Nephron progenitor cell (in vitro differentiated cells): ENCODE data around the gene PARVA.

Experiments used
- DNase-seq: peaks from one replicate; pipeline ENCODE4 v3.0.0; 2021
- H3K27ac Mint-ChIP-seq: 2 replicates; pipeline ENCODE4 v1.8.0; 2021; ENCODE audit warnings: mild to moderate bottlenecking, moderate library complexity, mixed read lengths
- H3K27me3 Mint-ChIP-seq: 2 replicates; pipeline ENCODE4 v1.8.0; 2021; ENCODE audit warnings: mild to moderate bottlenecking, low read depth, mixed read lengths; ENCODE audit not compliant: poor library complexity
- H3K36me3 Mint-ChIP-seq: 2 replicates; pipeline ENCODE4 v1.8.0; 2021; ENCODE audit warnings: low read depth, mixed read lengths
- H3K4me1 Mint-ChIP-seq: 2 replicates; pipeline ENCODE4 v1.8.0; 2021; ENCODE audit warnings: mixed read lengths
- H3K4me3 Mint-ChIP-seq: 2 replicates; pipeline ENCODE4 v1.8.0; 2021; ENCODE audit warnings: mild to moderate bottlenecking, moderate library complexity, mixed read lengths
- H3K9me3 Mint-ChIP-seq: 2 replicates; pipeline ENCODE4 v1.8.0; 2021; ENCODE audit warnings: mild to moderate bottlenecking, moderate library complexity, mixed read lengths
- CTCF ChIP-seq: fragments of 200-600 bp; sonication (generic); IDR thresholded peaks from 2 replicates; pipeline ENCODE4 v1.5.0; 2021; ENCODE audit warnings: antibody characterized with exemption

PARVA gene

GRCh38 chr11:12435264-12435663, 57.9 kb downstream of the PARVA start:
- H3K4me1 Mint-ChIP-seq: peaks cover 51% of the 10 kb centered on the region
- no peak for TF ChIP-seq CTCF
- peak overlapping the region; percentile 16 for H3K27ac Mint-ChIP-seq
- H3K27me3 Mint-ChIP-seq: peaks cover 7% of the 10 kb centered on the region
- no peak overlapping the region for H3K4me3 Mint-ChIP-seq
- no peak for DNase-seq
- H3K36me3 Mint-ChIP-seq: peaks cover 13% of the 10 kb centered on the region
- H3K9me3 Mint-ChIP-seq: peaks cover 6% of the 10 kb centered on the region

GRCh38 chr11:12436266-12436665, 58.9 kb downstream of the PARVA start:
- Mint-ChIP-seq H3K9me3 (peaks cover 14% of the 10 kb centered on the region), H3K27ac (no peak overlapping the region), H3K4me1 (peaks cover 41% of the 10 kb centered on the region), H3K36me3 (peaks cover 21% of the 10 kb centered on the region), H3K27me3 (peaks cover 7% of the 10 kb centered on the region), H3K4me3 (no peak overlapping the region)
- TF ChIP-seq CTCF: no peak
- DNase-seq: no peak

DNA sequence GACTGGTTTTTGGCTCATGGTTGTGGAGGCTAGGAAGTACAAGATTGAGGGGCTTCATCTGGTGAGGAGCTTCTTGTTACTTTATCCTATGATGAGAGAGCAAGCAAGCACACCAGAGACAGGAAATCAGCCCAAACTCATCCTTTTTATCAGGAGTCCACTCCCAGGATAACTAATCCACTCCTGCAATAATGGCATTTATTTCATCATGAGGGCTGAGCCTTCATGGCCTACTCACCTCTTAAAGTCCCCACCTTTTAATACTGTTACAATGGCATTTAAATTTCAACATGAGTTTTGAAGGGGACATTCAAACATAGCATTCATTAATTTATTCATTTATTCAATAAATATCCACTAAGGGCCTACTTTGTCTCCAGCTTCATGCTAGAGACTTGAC, 60.9 kb downstream of the PARVA start:
- peaks cover 7% of the 10 kb centered on the region for H3K27me3 Mint-ChIP-seq
- H3K36me3 Mint-ChIP-seq: peaks cover 22% of the 10 kb centered on the region
- H3K27ac Mint-ChIP-seq: no peak overlapping the region
- peaks cover 15% of the 10 kb centered on the region for H3K9me3 Mint-ChIP-seq
- H3K4me3 Mint-ChIP-seq: no peak overlapping the region
- DNase-seq: no peak
- no peak for TF ChIP-seq CTCF
- peaks cover 21% of the 10 kb centered on the region for H3K4me1 Mint-ChIP-seq

- Mint-ChIP-seq H3K36me3 (peaks cover 22% of the 10 kb centered on the region), H3K27ac (no peak overlapping the region), H3K4me3 (no peak overlapping the region), H3K9me3 (peaks cover 15% of the 10 kb centered on the region), H3K27me3 (peaks cover 7% of the 10 kb centered on the region), H3K4me1 (peaks cover 8% of the 10 kb centered on the region)
- DNase-seq: no peak
- no peak for TF ChIP-seq CTCF
Observed at GRCh38 chr11:12439615-12440014, 62.2 kb downstream of the PARVA start.

- H3K9me3 Mint-ChIP-seq: peaks cover 15% of the 10 kb centered on the region
- H3K4me3 Mint-ChIP-seq: no peak overlapping the region
- peaks cover 4% of the 10 kb centered on the region for H3K27me3 Mint-ChIP-seq
- H3K36me3 Mint-ChIP-seq: peaks cover 22% of the 10 kb centered on the region
- no peak for DNase-seq
- TF ChIP-seq CTCF: no peak
- H3K27ac Mint-ChIP-seq: no peak overlapping the region
- H3K4me1 Mint-ChIP-seq: peaks cover 6% of the 10 kb centered on the region
Observed at GRCh38 chr11:12440565-12440964, 63.2 kb downstream of the PARVA start.

GRCh38 chr11:12441231-12441861, 64.0 kb downstream of the PARVA start:
- TF ChIP-seq CTCF: no peak
- peaks cover 6% of the 10 kb centered on the region for H3K4me1 Mint-ChIP-seq
- H3K9me3 Mint-ChIP-seq: peaks cover 15% of the 10 kb centered on the region
- H3K4me3 Mint-ChIP-seq: no peak overlapping the region
- peaks cover 19% of the 10 kb centered on the region for H3K36me3 Mint-ChIP-seq
- H3K27me3 Mint-ChIP-seq: peaks cover 4% of the 10 kb centered on the region
- H3K27ac Mint-ChIP-seq: no peak overlapping the region
- no peak for DNase-seq
